Measurements from ENCODE around the gene RAB3A. TPM values are rescaled to one million over a fixed set of nuclear protein-coding genes. Genes with fewer than 3 reads are reported as not detected.

RAB3A gene
- total RNA-seq, 2 donors from 2014 or later = 2.5 to 6.0 TPM

- 7% methylated on average over 36 of the region's 46 CpGs for WGBS
- Histone ChIP-seq H3K4me3 (no peak overlapping the region), H3K27me3 (replicated peaks; ENCODE audit: insufficient read depth) (peaks cover 10% of the 10 kb centered on the region), H3K9me3 (no peaks in the 10 kb centered on the region), H3K4me1 (replicated peaks) (no peaks in the 10 kb centered on the region), H3K27ac (no peak overlapping the region), H3K36me3 (no peaks in the 10 kb centered on the region)
- intact Hi-C loops (cut with DNase I) = no loop called here
- DNase-seq (ENCODE audit: low spot score) = no peak
- no peak for TF ChIP-seq POLR2AphosphoS5 (IDR thresholded peaks at IDR 0.05)
- TF ChIP-seq POLR2A (IDR thresholded peaks at IDR 0.05) = no peak
- TF ChIP-seq CTCF (IDR thresholded peaks at IDR 0.05) = no peak
These were observed 28.8 kb upstream of the RAB3A start for GRCh38 chr19:18232540-18233223.

GRCh38 chr19:18231775-18232174 lies 27.9 kb upstream of the RAB3A start:
- no peak for TF ChIP-seq CTCF (IDR thresholded peaks at IDR 0.05)
- TF ChIP-seq POLR2AphosphoS5 (IDR thresholded peaks at IDR 0.05) = no peak
- no peak for TF ChIP-seq POLR2A (IDR thresholded peaks at IDR 0.05)
- Histone ChIP-seq H3K9me3 (no peaks in the 10 kb centered on the region), H3K36me3 (no peaks in the 10 kb centered on the region), H3K4me3 (no peak overlapping the region), H3K27ac (no peak overlapping the region), H3K4me1 (replicated peaks) (no peaks in the 10 kb centered on the region), H3K27me3 (replicated peaks; ENCODE audit: insufficient read depth) (peaks cover 13% of the 10 kb centered on the region)
- DNase-seq (ENCODE audit: low spot score) = no peak
- WGBS = 29% methylated on average over 4 of the region's 4 CpGs
- intact Hi-C loops (cut with DNase I) = no loop called here

- peaks cover 15% of the 10 kb centered on the region for H3K27me3 ChIP-seq (replicated peaks; ENCODE audit: insufficient read depth)
- H3K27ac ChIP-seq = no peak overlapping the region
These were observed 27.3 kb upstream of the RAB3A start for GRCh38 chr19:18230941-18231734.

GRCh38 chr19:18229915-18230314 lies 26.1 kb upstream of the RAB3A start:
- Histone ChIP-seq H3K27ac (no peak overlapping the region), H3K4me1 (replicated peaks) (peaks cover 3% of the 10 kb centered on the region), H3K4me3 (no peak overlapping the region), H3K27me3 (replicated peaks; ENCODE audit: insufficient read depth) (peaks cover 23% of the 10 kb centered on the region), H3K9me3 (no peaks in the 10 kb centered on the region), H3K36me3 (no peaks in the 10 kb centered on the region)
- no peak for DNase-seq (ENCODE audit: low spot score)
- intact Hi-C loops (cut with DNase I) = no loop called here
- no peak for TF ChIP-seq POLR2A (IDR thresholded peaks at IDR 0.05)
- no peak for TF ChIP-seq CTCF (IDR thresholded peaks at IDR 0.05)
- no peak for TF ChIP-seq POLR2AphosphoS5 (IDR thresholded peaks at IDR 0.05)
- WGBS = 82% methylated on average over 4 of the region's 4 CpGs

More at GRCh38 chr19:18230941-18231734, 27.3 kb upstream of the RAB3A start:
- H3K36me3 ChIP-seq = no peaks in the 10 kb centered on the region
- 53% methylated on average over 18 of the region's 18 CpGs for WGBS
- intact Hi-C loops (cut with DNase I) = no loop called here
- no peak for TF ChIP-seq CTCF (IDR thresholded peaks at IDR 0.05)
- TF ChIP-seq POLR2AphosphoS5 (IDR thresholded peaks at IDR 0.05) = no peak
- no peak for TF ChIP-seq POLR2A (IDR thresholded peaks at IDR 0.05)
- H3K4me3 ChIP-seq = no peak overlapping the region
- no peak for DNase-seq (ENCODE audit: low spot score)
- H3K9me3 ChIP-seq = no peaks in the 10 kb centered on the region
- no peaks in the 10 kb centered on the region for H3K4me1 ChIP-seq (replicated peaks)

Data from prostate gland (tissue), 2 donors.